GM18505 (cell line): ENCODE data around the gene CTXND1.

Experiments used
- ATAC-seq: cut with Tn5 transposase; IDR thresholded peaks from one replicate; pipeline ENCODE4 v1.9.1; 2021; ENCODE audit not compliant: unreplicated experiment
- POLR2A ChIP-seq: IDR thresholded peaks from 4 replicates; pipeline ENCODE4 v1.6.1; 2011; ENCODE audit warnings: borderline replicate concordance; ENCODE audit not compliant: insufficient read depth, insufficient read length; ENCODE audit errors: extremely low read depth

The CTXND1 gene

GRCh38 chr15:80272987-80273386 is 21.0 kb upstream of the CTXND1 start:
- ATAC-seq = no peak
- no peak for TF ChIP-seq POLR2A

DNA sequence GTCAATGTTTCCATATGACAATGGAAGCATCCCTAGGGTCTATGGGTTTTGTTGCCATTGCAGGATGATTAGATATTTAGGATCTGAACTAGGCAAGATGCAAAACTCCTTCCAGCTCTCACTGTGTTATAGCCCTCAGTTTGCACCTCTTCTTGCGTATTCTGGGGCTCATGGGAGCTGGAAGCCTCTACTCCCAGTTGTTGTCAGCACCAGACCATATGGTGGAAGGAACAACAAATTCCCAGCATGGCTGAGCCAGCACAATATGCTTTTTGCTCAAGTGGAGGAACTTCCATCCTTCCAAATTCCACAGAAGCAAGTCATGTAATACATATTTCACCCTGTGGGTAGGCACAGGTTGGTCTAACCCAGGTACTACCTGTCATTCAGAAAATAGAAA is 18.5 kb upstream of the CTXND1 start:
- no peak for ATAC-seq

GRCh38 chr15:80268101-80268500 is 16.1 kb upstream of the CTXND1 start:
- ATAC-seq = no peak
- TF ChIP-seq POLR2A = no peak

More for the DNA sequence above, 18.5 kb upstream of the CTXND1 start:
- no peak for TF ChIP-seq POLR2A

DNA sequence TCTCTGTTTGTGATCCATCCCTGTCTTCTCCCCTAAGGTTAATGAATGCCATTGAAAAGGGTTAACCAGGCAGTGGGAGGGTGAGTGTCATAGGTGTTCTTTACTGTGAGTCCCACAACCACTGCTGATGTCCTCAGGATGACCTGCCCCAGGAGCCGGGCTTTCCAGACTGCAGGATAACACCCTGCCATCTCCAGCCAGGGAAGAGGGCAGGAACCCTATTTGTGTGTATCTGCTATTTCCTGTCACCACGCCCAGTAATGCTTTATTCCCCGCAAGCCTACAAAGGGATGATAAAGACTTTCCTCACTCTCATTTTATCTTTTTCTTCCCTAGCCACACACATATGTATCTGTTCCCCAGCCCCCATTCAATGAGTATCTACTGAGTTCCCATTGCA is 15.6 kb upstream of the CTXND1 start:
- ATAC-seq = no peak
- no peak for TF ChIP-seq POLR2A

GRCh38 chr15:80266745-80267144 is 14.7 kb upstream of the CTXND1 start:
- ATAC-seq = no peak
- TF ChIP-seq POLR2A = no peak

GRCh38 chr15:80266113-80266512 is 14.1 kb upstream of the CTXND1 start:
- ATAC-seq = no peak
- TF ChIP-seq POLR2A = no peak

- ATAC-seq = no peak
- TF ChIP-seq POLR2A = no peak
Measured at GRCh38 chr15:80265021-80265420, 13.0 kb upstream of the CTXND1 start.

DNA sequence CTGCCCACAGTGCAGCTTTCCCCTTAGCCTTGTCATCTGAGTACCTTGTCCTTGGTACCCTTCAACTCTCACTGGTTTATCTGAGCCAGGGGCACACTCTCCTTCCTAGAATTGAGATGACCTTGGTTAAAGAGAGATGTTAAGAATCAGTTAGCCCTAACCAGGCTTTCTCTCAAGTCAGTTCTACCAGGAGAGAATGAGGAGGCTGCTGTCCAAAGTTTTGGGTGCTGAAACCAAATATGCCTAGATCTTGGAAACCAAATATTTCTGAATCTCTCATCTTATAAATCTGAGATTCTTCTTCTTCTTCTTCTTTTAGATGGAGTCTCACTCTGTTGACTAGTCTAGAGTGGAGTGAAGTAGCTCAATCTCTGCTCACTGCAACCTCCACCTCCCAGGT is 12.0 kb upstream of the CTXND1 start:
- TF ChIP-seq POLR2A = no peak
- ATAC-seq = no peak

DNA sequence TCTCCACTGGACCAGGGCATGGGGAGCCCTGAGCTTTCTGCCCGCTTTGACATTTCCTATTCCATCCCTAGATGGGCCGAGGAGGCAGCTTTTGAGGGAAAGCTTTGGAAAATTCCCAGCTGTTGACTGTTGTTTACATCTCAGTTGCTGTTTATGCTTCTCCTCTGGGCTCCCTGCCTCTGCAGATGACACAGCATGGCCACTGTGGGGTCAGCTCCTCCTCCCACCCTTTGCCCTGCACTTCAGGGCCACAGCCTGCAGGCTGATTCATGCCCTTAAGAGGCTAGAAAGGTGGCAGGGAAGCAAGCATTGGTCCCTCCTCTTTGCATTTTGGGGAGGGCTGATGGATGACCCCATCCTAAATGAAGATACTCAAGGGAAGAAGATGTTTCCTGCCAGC is 8.5 kb upstream of the CTXND1 start:
- ATAC-seq = no peak
- TF ChIP-seq POLR2A = no peak

- no peak for ATAC-seq
- no peak for TF ChIP-seq POLR2A
Measured at GRCh38 chr15:80259942-80260510, 8.0 kb upstream of the CTXND1 start.

DNA sequence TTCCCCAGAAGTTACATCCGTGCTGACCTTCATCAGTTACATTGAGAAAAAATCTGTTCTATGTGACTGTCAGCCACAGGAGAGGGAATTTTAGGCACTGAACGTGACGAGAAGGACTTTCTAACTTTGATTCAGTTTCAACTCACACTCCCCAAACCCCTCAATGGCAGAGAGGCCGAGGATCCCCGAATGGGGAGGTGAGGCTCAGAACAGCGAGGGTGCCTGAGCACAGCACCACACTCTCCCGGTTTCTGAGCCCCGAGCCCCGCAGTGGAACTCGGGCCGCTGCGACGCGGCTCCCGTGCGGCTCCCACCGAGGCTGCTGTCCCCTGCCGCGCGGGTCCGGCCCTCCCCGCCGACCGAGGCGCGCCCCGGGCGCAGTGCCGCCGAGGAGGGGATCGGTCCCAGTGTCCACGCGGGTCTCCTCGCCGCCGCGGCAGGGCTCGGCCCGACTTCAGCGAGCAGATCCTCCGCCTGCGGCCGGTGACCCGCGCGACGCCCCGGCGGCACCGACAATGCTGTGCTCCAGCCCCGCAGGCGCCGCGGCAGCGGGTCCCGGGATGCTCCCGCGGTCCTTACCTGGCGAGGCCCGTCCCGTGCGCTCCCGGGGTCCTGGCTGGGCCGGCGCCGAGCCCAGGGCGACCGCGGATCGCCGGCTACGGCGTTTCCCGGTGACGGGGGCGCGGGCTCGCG is 439 bp downstream of the CTXND1 start:
- ATAC-seq = no peak
- no peak for TF ChIP-seq POLR2A

GRCh38 chr15:80250614-80251427 is 1.2 kb downstream of the CTXND1 start:
- ATAC-seq = no peak
- no peak for TF ChIP-seq POLR2A

GRCh38 chr15:80249973-80250372 is 2.0 kb downstream of the CTXND1 start:
- ATAC-seq = no peak
- TF ChIP-seq POLR2A = no peak

DNA sequence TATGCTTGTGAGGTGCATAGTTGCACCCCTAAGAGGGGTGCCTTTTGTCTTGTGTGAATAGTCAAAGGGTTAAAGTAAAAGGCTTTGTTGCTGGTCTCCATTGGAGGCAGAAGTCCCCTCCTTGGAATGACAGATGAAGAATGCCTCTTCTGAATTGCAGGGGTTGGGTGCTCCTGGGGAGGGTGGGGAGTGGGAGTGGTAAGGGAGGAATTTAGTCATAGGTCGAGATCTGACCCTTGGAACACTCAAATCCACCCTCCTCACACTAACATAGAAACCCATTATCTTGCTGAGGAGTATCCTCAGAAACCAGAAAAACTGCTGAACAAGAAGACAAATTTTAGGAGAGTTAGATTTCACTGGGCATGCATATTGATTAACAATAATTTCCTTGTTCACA is 4.7 kb downstream of the CTXND1 start:
- no peak for ATAC-seq
- TF ChIP-seq POLR2A = no peak
